HCT116 (cell line): ENCODE measurements around the gene DNPEP. TPM values are rescaled to one million over a fixed set of nuclear protein-coding genes. Genes with fewer than 3 reads are reported as not detected.
A peak's percentile ranks its signal among the peaks of the same experiment; 100 is the strongest.

Source experiments
- ATAC-seq: fragments of 200-7000 bp; cut with Tn5 transposase; 2 replicates; pipeline ENCODE4 v1.9.1; 2020; ENCODE audit warnings: mild to moderate bottlenecking, moderate library complexity
- BruUV-seq: library from RNA; stranded (reverse); fragments of 400-500 nt; replicated peaks from 2 replicates; lab custom pipeline; 2021; lab: Mats Ljungman, UMichigan
- CTCF ChIA-PET: fragments of 300-600 bp; sonication (Branson Sonifier 250); formaldehyde crosslinking; loops from one replicate; lab custom pipeline; 2021; ENCODE audit warnings: antibody characterized with exemption; lab: Charles Lee
- POLR2A ChIA-PET: fragments of 300-600, 350-600 bp; sonication (Branson Sonifier 250); formaldehyde crosslinking; loops from one replicate; lab custom pipeline; 2021; ENCODE audit warnings: antibody characterized with exemption; lab: Charles Lee
- RAD21 ChIA-PET, 2 experiments: fragments of 300-600 bp; sonication (Branson Sonifier 250); formaldehyde crosslinking; loops; one replicate each; lab custom pipeline; 2023; ENCODE audit warnings: low total read pairs in 2 of 2; ENCODE audit not compliant: uncharacterized antibody in 2 of 2, unreplicated experiment in 2 of 2, low non-redundant PET in 1 of 2; lab: Charles Lee
- DNase-seq: peaks from one replicate; pipeline ENCODE4 v3.0.0-alpha.2; 2010; ENCODE audit warnings: low read depth, low spot score
- H2AFZ ChIP-seq: fragments of 200-600 bp; shearing (Covaris generic), sonication (generic); 2 replicates; pipeline ENCODE4 v1.6.1; 2017; ENCODE audit warnings: low read depth, mixed run types, mixed read lengths, antibody characterized with exemption, low read length; ENCODE audit not compliant: poor library complexity, severe bottlenecking
- H3K27ac ChIP-seq: 2 replicates; pipeline ENCODE4 v1.5.1; 2012; ENCODE audit warnings: low read depth, low read length
- H3K27me3 ChIP-seq: fragments of 200-600 bp; sonication (generic); 2 replicates; pipeline ENCODE4 v1.6.1; 2016; ENCODE audit warnings: mixed run types, low read length, mixed read lengths; ENCODE audit not compliant: insufficient read depth
- H3K36me3 ChIP-seq, 2 experiments: fragments of 200-500 bp in 1 of 2; fragments of 200-600 bp in 1 of 2; sonication (Bioruptor generic) in 1 of 2; sonication (generic) in 1 of 2; 2 replicates each; pipeline versions ENCODE4 v1.5.1 to v1.6.1; 2014 to 2016; ENCODE audit warnings: low read length in 2 of 2, inconsistent platforms in 1 of 2, mixed read lengths in 1 of 2, mixed run types in 1 of 2; ENCODE audit not compliant: insufficient read depth in 2 of 2, control insufficient read depth in 1 of 2
- H3K4me1 ChIP-seq, 2 experiments: fragments of 200-600 bp in 1 of 2; sonication (generic) in 1 of 2; 2 replicates each; pipeline versions ENCODE4 v1.5.1 to v1.6.1; 2012 to 2017; ENCODE audit warnings: low read length in 2 of 2, inconsistent platforms in 1 of 2, mild to moderate bottlenecking in 1 of 2, mixed read lengths in 1 of 2, mixed run types in 1 of 2, moderate library complexity in 1 of 2; ENCODE audit not compliant: insufficient read depth in 2 of 2, control insufficient read depth in 1 of 2
- H3K4me2 ChIP-seq: fragments of 200-600 bp; sonication (generic); 2 replicates; pipeline ENCODE4 v1.6.1; 2017; ENCODE audit warnings: mixed run types, low read length, mixed read lengths
- H3K4me3 ChIP-seq, 2 experiments: fragments of 200-600 bp in 1 of 2; sonication (generic) in 1 of 2; replicated peaks in 1 of 2; 2 replicates each; pipeline ENCODE4 v1.5.1; 2011 to 2016; ENCODE audit warnings: low read length in 2 of 2, control low read depth in 1 of 2, low read depth in 1 of 2, mild to moderate bottlenecking in 1 of 2, mixed read lengths in 1 of 2, mixed run types in 1 of 2
- H3K79me2 ChIP-seq: fragments of 200-600 bp; sonication (generic); 2 replicates; pipeline ENCODE4 v1.6.1; 2017; ENCODE audit warnings: mild to moderate bottlenecking, mixed run types, low read length, moderate library complexity, mixed read lengths; ENCODE audit not compliant: insufficient read depth
- H3K9ac ChIP-seq: fragments of 200-600 bp; sonication (generic); 2 replicates; pipeline ENCODE4 v1.6.1; 2016; ENCODE audit warnings: low read length, mixed read lengths
- H3K9me2 ChIP-seq: fragments of 200-600 bp; sonication (generic), shearing (Covaris generic); 2 replicates; pipeline ENCODE4 v1.6.1; 2017; ENCODE audit warnings: mixed run types, mild to moderate bottlenecking, moderate library complexity; ENCODE audit not compliant: insufficient read depth
- H3K9me3 ChIP-seq, 2 experiments: fragments of 200-500 bp in 1 of 2; fragments of 200-600 bp in 1 of 2; sonication (Bioruptor generic) in 1 of 2; sonication (generic) in 1 of 2; 2 replicates each; pipeline ENCODE4 v1.6.1; 2014 to 2017; ENCODE audit warnings: low read length in 2 of 2, mixed read lengths in 2 of 2, inconsistent platforms in 1 of 2, low read depth in 1 of 2, mild to moderate bottlenecking in 1 of 2, mixed run types in 1 of 2, moderate library complexity in 1 of 2; ENCODE audit not compliant: control insufficient read depth in 1 of 2, insufficient read depth in 1 of 2
- H4K20me1 ChIP-seq: fragments of 200-600 bp; sonication (generic), shearing (Covaris generic); 2 replicates; pipeline ENCODE4 v1.6.1; 2017; ENCODE audit warnings: mixed run types, mild to moderate bottlenecking, moderate library complexity; ENCODE audit not compliant: insufficient read depth
- CTCF ChIP-seq, 3 experiments: fragments of 200-600 bp in 1 of 3; sonication (generic) in 1 of 3; IDR thresholded peaks in 2 of 3; conservative IDR thresholded peaks in 1 of 3; 2 replicates each; pipeline ENCODE4 v1.5.1; 2012 to 2017; ENCODE audit warnings: low read depth in 2 of 3, low read length in 2 of 3, antibody characterized with exemption in 1 of 3, borderline replicate concordance in 1 of 3, control low read depth in 1 of 3, mild to moderate bottlenecking in 1 of 3, mixed read lengths in 1 of 3, mixed run types in 1 of 3, moderate library complexity in 1 of 3; ENCODE audit not compliant: insufficient read depth in 1 of 3
- FOSL1 ChIP-seq: IDR thresholded peaks from 2 replicates; pipeline ENCODE4 v1.6.1; 2012; ENCODE audit warnings: low read depth
- YY1 ChIP-seq: IDR thresholded peaks from 2 replicates; pipeline ENCODE4 v1.6.1; 2011; ENCODE audit warnings: low read length, low read depth, moderate library complexity, mild to moderate bottlenecking; ENCODE audit not compliant: insufficient replicate concordance; ENCODE audit errors: extremely low read depth
- ZBTB33 ChIP-seq: IDR thresholded peaks from 2 replicates; pipeline ENCODE4 v1.6.1; 2011; ENCODE audit warnings: mild to moderate bottlenecking, low read length, moderate library complexity; ENCODE audit not compliant: insufficient replicate concordance; ENCODE audit errors: extremely low read depth
- ZNF274 ChIP-seq: fragments of 200-500 bp; sonication (Bioruptor generic); IDR thresholded peaks from 2 replicates; pipeline ENCODE4 v1.6.1; 2014; ENCODE audit warnings: mild to moderate bottlenecking, low read depth, low read length, inconsistent platforms
- intact Hi-C: fragments of 100-400 bp; cut with micrococcal nuclease; formaldehyde crosslinking; loops from 2 replicates; pipeline ENCODE4 v1.10.0; 2022
- total RNA-seq: library from RNA; stranded (reverse); gene quantifications from one replicate; pipeline ENCODE4 v1.2.1, GENCODE V29; 2021; ENCODE audit not compliant: unreplicated experiment

DNPEP gene
- total RNA-seq, 1 experiment from 2014 or later = 80.1 TPM

- BruUV-seq = no TSS peak
- no peak overlapping the region for H3K9ac ChIP-seq
- intact Hi-C loops = no loop called here
- ATAC-seq = no peak
- CTCF ChIA-PET = no interaction called here
- no peak overlapping the region for H3K27ac ChIP-seq
- no peak overlapping the region for H2AFZ ChIP-seq
- H3K36me3 ChIP-seq = peaks cover 16 to 28% of the 10 kb centered on the region in 2 experiments; a peak in 3 of 4 replicates
- H3K27me3 ChIP-seq = no peaks in the 10 kb centered on the region
- H3K4me1 ChIP-seq = peaks cover 9 to 17% of the 10 kb centered on the region in 2 experiments; a peak in 3 of 4 replicates
- H3K9me3 ChIP-seq = no peaks in the 10 kb centered on the region
- H3K4me3 ChIP-seq = no peak overlapping the region
- no peaks in the 10 kb centered on the region for H3K9me2 ChIP-seq
- peaks cover 12% of the 10 kb centered on the region; the same call in 1 of the 2 replicates for H3K79me2 ChIP-seq
- TF ChIP-seq YY1 = no peak
- no peak for TF ChIP-seq ZNF274
- 0 out of 6 replicates have a peak, but pooled peaks of 2 of the 3 experiments have one; percentile 6 to 15 for TF ChIP-seq CTCF (IDR thresholded peaks at IDR 0.05 in 2 of 3, conservative IDR thresholded peaks at IDR 0.05 in 1 of 3; ENCODE audit: borderline replicate concordance in 1 of 3, insufficient read depth in 1 of 3, low read depth in 2 of 3, low read length in 2 of 3)
- TF ChIP-seq FOSL1 = no peak
- no peak for TF ChIP-seq ZBTB33
- no peak for DNase-seq
- no peak overlapping the region for H3K4me2 ChIP-seq
- POLR2A ChIA-PET = no interaction called here
- RAD21 ChIA-PET = no interaction called here
- H4K20me1 ChIP-seq = no peaks in the 10 kb centered on the region
These were observed 3.5 kb downstream of the DNPEP start for GRCh38 chr2:219384083-219384713.
